ENCODE data around the gene ACSS3. TPM values are rescaled to one million over a fixed set of nuclear protein-coding genes. Genes with fewer than 3 reads are reported as not detected.

The ACSS3 gene
- total and polyA plus RNA-seq, 4 donors, result 18.2 to 94.3 (median 32.5) TPM

- Histone ChIP-seq H3K36me3 (ENCODE audit: control insufficient read depth in 4 of 4, insufficient read depth in 3 of 4, low read depth in 1 of 4, low read length in 3 of 4) (peaks cover 0 to 2% (median 0%) of the 10 kb centered on the region in 4 donors), H3K27ac (ENCODE audit: low read depth in 1 of 2, low read length in 2 of 2) (no peak overlapping the region), H3K9me3 (ENCODE audit: control insufficient read depth in 4 of 4, low read length in 3 of 4) (no peaks in the 10 kb centered on the region), H3K4me1 (ENCODE audit: control insufficient read depth in 4 of 4, insufficient read depth in 4 of 4, low read length in 3 of 4) (no peaks in the 10 kb centered on the region), H3K27me3 (ENCODE audit: control insufficient read depth in 4 of 4, insufficient read depth in 4 of 4, low read length in 3 of 4) (no peaks in the 10 kb centered on the region), H3K9ac (ENCODE audit: low read depth in 1 of 2, low read length in 2 of 2) (no peak overlapping the region), H3K4me3 (ENCODE audit: low read depth in 1 of 3, low read length in 3 of 3) (no peak overlapping the region)
- 97% methylated on average over 1 of the region's 1 CpG for WGBS
- no peak for DNase-seq (ENCODE audit: low spot score)
- TF ChIP-seq NR2F2 (IDR thresholded peaks at IDR 0.05) (no peak), EGR1 (IDR thresholded peaks at IDR 0.05; ENCODE audit: low read depth in 2 of 2) (no peak), SP1 (IDR thresholded peaks at IDR 0.05) (no peak), ATF3 (IDR thresholded peaks at IDR 0.05) (no peak), JUND (IDR thresholded peaks at IDR 0.05) (no peak), HNF4A (conservative IDR thresholded peaks at IDR 0.05) (no peak), TAF1 (conservative IDR thresholded peaks at IDR 0.05) (no peak), REST (IDR thresholded peaks at IDR 0.05) (no peak), RAD21 (IDR thresholded peaks at IDR 0.05) (no peak), HNF4G (IDR thresholded peaks at IDR 0.05) (no peak)
- TF ChIP-seq, protein P1, sequence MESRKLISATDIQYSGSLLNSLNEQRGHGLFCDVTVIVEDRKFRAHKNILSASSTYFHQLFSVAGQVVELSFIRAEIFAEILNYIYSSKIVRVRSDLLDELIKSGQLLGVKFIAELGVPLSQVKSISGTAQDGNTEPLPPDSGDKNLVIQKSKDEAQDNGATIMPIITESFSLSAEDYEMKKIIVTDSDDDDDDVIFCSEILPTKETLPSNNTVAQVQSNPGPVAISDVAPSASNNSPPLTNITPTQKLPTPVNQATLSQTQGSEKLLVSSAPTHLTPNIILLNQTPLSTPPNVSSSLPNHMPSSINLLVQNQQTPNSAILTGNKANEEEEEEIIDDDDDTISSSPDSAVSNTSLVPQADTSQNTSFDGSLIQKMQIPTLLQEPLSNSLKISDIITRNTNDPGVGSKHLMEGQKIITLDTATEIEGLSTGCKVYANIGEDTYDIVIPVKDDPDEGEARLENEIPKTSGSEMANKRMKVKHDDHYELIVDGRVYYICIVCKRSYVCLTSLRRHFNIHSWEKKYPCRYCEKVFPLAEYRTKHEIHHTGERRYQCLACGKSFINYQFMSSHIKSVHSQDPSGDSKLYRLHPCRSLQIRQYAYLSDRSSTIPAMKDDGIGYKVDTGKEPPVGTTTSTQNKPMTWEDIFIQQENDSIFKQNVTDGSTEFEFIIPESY (IDR thresholded peaks at IDR 0.05), result no peak
- TF ChIP-seq, protein P2, sequence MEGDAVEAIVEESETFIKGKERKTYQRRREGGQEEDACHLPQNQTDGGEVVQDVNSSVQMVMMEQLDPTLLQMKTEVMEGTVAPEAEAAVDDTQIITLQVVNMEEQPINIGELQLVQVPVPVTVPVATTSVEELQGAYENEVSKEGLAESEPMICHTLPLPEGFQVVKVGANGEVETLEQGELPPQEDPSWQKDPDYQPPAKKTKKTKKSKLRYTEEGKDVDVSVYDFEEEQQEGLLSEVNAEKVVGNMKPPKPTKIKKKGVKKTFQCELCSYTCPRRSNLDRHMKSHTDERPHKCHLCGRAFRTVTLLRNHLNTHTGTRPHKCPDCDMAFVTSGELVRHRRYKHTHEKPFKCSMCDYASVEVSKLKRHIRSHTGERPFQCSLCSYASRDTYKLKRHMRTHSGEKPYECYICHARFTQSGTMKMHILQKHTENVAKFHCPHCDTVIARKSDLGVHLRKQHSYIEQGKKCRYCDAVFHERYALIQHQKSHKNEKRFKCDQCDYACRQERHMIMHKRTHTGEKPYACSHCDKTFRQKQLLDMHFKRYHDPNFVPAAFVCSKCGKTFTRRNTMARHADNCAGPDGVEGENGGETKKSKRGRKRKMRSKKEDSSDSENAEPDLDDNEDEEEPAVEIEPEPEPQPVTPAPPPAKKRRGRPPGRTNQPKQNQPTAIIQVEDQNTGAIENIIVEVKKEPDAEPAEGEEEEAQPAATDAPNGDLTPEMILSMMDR (IDR thresholded peaks at IDR 0.05; ENCODE audit: low read depth, low read length, missing input control), result no peak
Measured at GRCh38 chr12:81187686-81188085, 109.8 kb downstream of the ACSS3 start.

GRCh38 chr12:81196595-81196994 is 118.7 kb downstream of the ACSS3 start:
- Histone ChIP-seq H3K27me3 (ENCODE audit: control insufficient read depth in 4 of 4, insufficient read depth in 4 of 4, low read length in 3 of 4) (no peaks in the 10 kb centered on the region), H3K27ac (ENCODE audit: low read depth in 1 of 2, low read length in 2 of 2) (no peak overlapping the region), H3K36me3 (ENCODE audit: control insufficient read depth in 4 of 4, insufficient read depth in 3 of 4, low read depth in 1 of 4, low read length in 3 of 4) (peaks cover 0 to 3% (median 1%) of the 10 kb centered on the region in 4 donors), H3K9ac (ENCODE audit: low read depth in 1 of 2, low read length in 2 of 2) (no peak overlapping the region), H3K4me3 (ENCODE audit: low read depth in 1 of 3, low read length in 3 of 3) (no peak overlapping the region), H3K4me1 (ENCODE audit: control insufficient read depth in 4 of 4, insufficient read depth in 4 of 4, low read length in 3 of 4) (no peaks in the 10 kb centered on the region), H3K9me3 (ENCODE audit: control insufficient read depth in 4 of 4, low read length in 3 of 4) (no peaks in the 10 kb centered on the region)
- WGBS, result 93% methylated on average over 3 of the region's 3 CpGs
- DNase-seq (ENCODE audit: low spot score), result no peak
- TF ChIP-seq FOXA2 (IDR thresholded peaks at IDR 0.05), result no peak
- no peak for TF ChIP-seq RAD21 (IDR thresholded peaks at IDR 0.05)
- no peak for TF ChIP-seq HNF4A (conservative IDR thresholded peaks at IDR 0.05)
- TF ChIP-seq MAX (IDR thresholded peaks at IDR 0.05), result no peak
- TF ChIP-seq, protein P2 (IDR thresholded peaks at IDR 0.05; ENCODE audit: low read depth, low read length, missing input control), result no peak
- no peak for TF ChIP-seq REST (IDR thresholded peaks at IDR 0.05)
- TF ChIP-seq JUND (IDR thresholded peaks at IDR 0.05), result no peak
- no peak for TF ChIP-seq RXRA (IDR thresholded peaks at IDR 0.05)
- no peak for TF ChIP-seq YY1 (IDR thresholded peaks at IDR 0.05)
- TF ChIP-seq FOXA1 (IDR thresholded peaks at IDR 0.05), result no peak

All from liver (tissue), 9 donors.